Measurements from ENCODE around the gene DRC1. TPM values are rescaled to one million over a fixed set of nuclear protein-coding genes. Genes with fewer than 3 reads are reported as not detected.

DRC1 gene
- total and polyA plus RNA-seq, 7 experiments from 2014 or later, result 0.29 TPM; not detected in 6

DNA sequence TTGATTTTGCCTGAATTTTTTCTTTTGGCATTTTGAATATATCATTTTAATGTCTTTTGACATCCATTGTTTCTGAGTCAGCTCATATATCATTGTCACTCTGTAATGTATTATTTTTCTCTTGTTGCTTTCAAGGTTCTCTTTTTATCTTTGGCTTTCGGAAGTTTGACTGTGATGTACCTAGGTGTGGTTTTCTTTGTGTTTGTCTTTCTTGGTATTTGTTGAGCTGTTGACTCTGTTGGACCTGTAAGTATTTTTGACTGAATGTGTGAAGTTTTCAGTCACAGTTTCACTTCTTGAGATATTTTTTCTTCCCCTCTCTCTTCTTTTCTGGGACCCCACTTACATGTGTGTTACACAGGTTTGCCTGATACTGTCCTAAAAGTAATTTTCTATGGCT is 24.9 kb upstream of the DRC1 start:
- intact Hi-C loops (cut with micrococcal nuclease), result no loop called here
- Histone ChIP-seq H3K27me3 (ENCODE audit: control insufficient read depth in 2 of 2, insufficient read depth in 2 of 2, low read length in 2 of 2) (no peaks in the 10 kb centered on the region), H3K4me1 (ENCODE audit: control insufficient read depth in 2 of 2, insufficient read depth in 2 of 2, low read length in 2 of 2) (no peaks in the 10 kb centered on the region), H3K4me3 (ENCODE audit: low read length) (no peak overlapping the region), H3K36me3 (ENCODE audit: control insufficient read depth in 2 of 3, insufficient read depth in 3 of 3, low read length in 3 of 3) (peaks cover 0 to 18% (median 4%) of the 10 kb centered on the region in 3 experiments), H3K9me3 (ENCODE audit: control insufficient read depth in 2 of 3, low read length in 3 of 3) (no peaks in the 10 kb centered on the region), H3K27ac (ENCODE audit: low read depth, low read length) (no peak overlapping the region)
- ChIA-PET CTCF (no interaction called here), POLR2A (no interaction called here)
- Mint-ChIP-seq H3K36me3 (peaks cover 4 to 53% (median 46%) of the 10 kb centered on the region in 5 donors), H3K4me3 (peak overlapping the region in 6 of 10 donors; percentile 1 to 62 (median 36)), H3K4me1 (peaks cover 0 to 35% (median 20%) of the 10 kb centered on the region in 7 donors), H3K9me3 (peaks cover 0 to 2% (median 0%) of the 10 kb centered on the region in 11 donors), H3K27ac (peak overlapping the region; percentile 1 to 75 (median 31)), H3K27me3 (no peaks in the 10 kb centered on the region)
- ATAC-seq, result no peak
- DNase-seq, result peak in 2 of 9 donors; percentile 13 to 14

DNA sequence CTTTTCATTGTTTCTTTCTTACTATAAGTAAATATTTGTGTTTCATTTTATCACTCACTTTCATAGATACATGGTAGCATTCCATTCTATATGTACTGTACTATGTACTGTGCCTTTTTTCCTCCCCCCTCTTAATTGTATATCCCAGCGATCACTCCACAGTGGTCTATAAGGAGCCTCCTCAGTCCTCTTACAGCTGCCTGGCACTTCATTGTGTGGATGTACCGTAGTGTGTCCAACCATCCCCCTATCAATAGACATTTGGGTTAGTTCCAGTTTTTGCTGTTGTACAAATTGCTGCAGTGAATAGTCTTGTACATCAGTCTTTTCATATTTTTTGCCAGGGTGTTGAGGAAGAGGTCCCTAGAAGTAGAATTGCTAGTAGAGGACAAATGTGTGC is 21.4 kb upstream of the DRC1 start:
- intact Hi-C loops (cut with micrococcal nuclease), result no loop called here
- ATAC-seq, result no peak
- Histone ChIP-seq H3K4me3 (ENCODE audit: low read length) (no peak overlapping the region), H3K4me1 (ENCODE audit: control insufficient read depth in 2 of 2, insufficient read depth in 2 of 2, low read length in 2 of 2) (no peaks in the 10 kb centered on the region), H3K27me3 (ENCODE audit: control insufficient read depth in 2 of 2, insufficient read depth in 2 of 2, low read length in 2 of 2) (no peaks in the 10 kb centered on the region), H3K27ac (ENCODE audit: low read depth, low read length) (no peak overlapping the region), H3K36me3 (ENCODE audit: control insufficient read depth in 2 of 3, insufficient read depth in 3 of 3, low read length in 3 of 3) (peaks cover 0 to 11% (median 0%) of the 10 kb centered on the region in 3 experiments), H3K9me3 (ENCODE audit: control insufficient read depth in 2 of 3, low read length in 3 of 3) (no peaks in the 10 kb centered on the region)
- peaks cover 3 to 38% (median 20%) of the 10 kb centered on the region in 7 donors for H3K4me1 Mint-ChIP-seq
- no peaks in the 10 kb centered on the region for H3K9me3 Mint-ChIP-seq
- no peak overlapping the region for H3K27ac Mint-ChIP-seq
- ChIA-PET CTCF (no interaction called here), POLR2A (no interaction called here)
- H3K4me3 Mint-ChIP-seq, result no peak overlapping the region
- H3K27me3 Mint-ChIP-seq, result no peaks in the 10 kb centered on the region
- H3K36me3 Mint-ChIP-seq, result peaks cover 0 to 46% (median 39%) of the 10 kb centered on the region in 5 donors
- no peak for DNase-seq

DNA sequence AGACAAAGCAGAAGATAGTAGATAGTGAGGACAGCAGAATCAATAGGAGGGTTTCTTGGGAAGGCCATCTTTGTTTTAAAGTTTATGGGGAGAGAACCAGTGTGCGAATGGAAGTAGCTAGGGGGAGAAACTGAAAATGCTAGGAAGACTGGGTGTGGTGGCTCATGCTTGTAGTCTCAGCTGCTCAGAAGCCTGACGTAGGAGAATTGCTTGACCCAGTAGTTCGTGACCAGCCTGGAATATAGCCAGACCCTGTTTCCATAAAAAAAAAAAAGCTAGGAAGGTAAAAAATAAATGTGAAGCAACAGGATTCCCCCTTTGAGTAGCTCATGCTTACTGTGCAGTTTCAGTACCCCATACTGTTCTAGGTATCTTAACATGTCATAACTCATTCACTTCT is 19.2 kb upstream of the DRC1 start:
- no peak overlapping the region for H3K4me3 ChIP-seq (ENCODE audit: low read length)
- Mint-ChIP-seq H3K27ac (peak overlapping the region in 1 of 9 donors; percentile 28), H3K4me3 (no peak overlapping the region), H3K4me1 (peaks cover 0 to 24% (median 8%) of the 10 kb centered on the region in 7 donors), H3K27me3 (no peaks in the 10 kb centered on the region), H3K9me3 (no peaks in the 10 kb centered on the region), H3K36me3 (peaks cover 0 to 37% (median 30%) of the 10 kb centered on the region in 5 donors)
- H3K27ac ChIP-seq (ENCODE audit: low read depth, low read length), result no peak overlapping the region
- POLR2A ChIA-PET, result no interaction called here
- DNase-seq (no peak), ATAC-seq (no peak)
- peaks cover 0 to 13% (median 0%) of the 10 kb centered on the region in 3 experiments for H3K36me3 ChIP-seq (ENCODE audit: control insufficient read depth in 2 of 3, insufficient read depth in 3 of 3, low read length in 3 of 3)
- no peaks in the 10 kb centered on the region for H3K4me1 ChIP-seq (ENCODE audit: control insufficient read depth in 2 of 2, insufficient read depth in 2 of 2, low read length in 2 of 2)
- no peaks in the 10 kb centered on the region for H3K9me3 ChIP-seq (ENCODE audit: control insufficient read depth in 2 of 3, low read length in 3 of 3)
- intact Hi-C loops (cut with micrococcal nuclease), result no loop called here
- H3K27me3 ChIP-seq (ENCODE audit: control insufficient read depth in 2 of 2, insufficient read depth in 2 of 2, low read length in 2 of 2), result no peaks in the 10 kb centered on the region
- CTCF ChIA-PET, result interaction anchor here (0.6 kb wide), 1 partner anchor 1431 kb away, joined by 3 read pairs; no protein-coding TSS in a partner anchor

DNA sequence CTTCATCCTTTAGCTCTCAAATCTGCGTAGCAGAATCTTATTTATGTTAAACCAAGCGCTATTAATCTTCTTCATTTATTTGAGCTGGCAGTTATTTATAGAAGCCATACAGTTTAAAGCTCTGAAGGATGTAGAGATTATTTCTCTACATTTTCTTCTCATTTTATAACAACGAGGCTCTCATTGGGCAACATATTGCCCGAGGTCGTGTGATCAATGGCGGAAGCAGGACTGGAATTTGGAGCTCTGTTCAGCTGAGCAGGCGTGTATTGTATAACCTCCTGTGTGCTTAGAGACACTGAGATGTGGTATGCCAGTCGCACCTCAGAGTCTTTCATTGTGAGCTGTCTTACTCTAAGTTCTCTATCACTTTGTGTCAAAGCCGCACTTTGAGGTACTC is 17.5 kb upstream of the DRC1 start:
- H3K4me1 ChIP-seq (ENCODE audit: control insufficient read depth in 2 of 2, insufficient read depth in 2 of 2, low read length in 2 of 2), result no peaks in the 10 kb centered on the region
- H3K9me3 ChIP-seq (ENCODE audit: control insufficient read depth in 2 of 3, low read length in 3 of 3), result no peaks in the 10 kb centered on the region
- H3K4me3 ChIP-seq (ENCODE audit: low read length), result no peak overlapping the region
- no peaks in the 10 kb centered on the region for H3K27me3 ChIP-seq (ENCODE audit: control insufficient read depth in 2 of 2, insufficient read depth in 2 of 2, low read length in 2 of 2)
- H3K36me3 ChIP-seq (ENCODE audit: control insufficient read depth in 2 of 3, insufficient read depth in 3 of 3, low read length in 3 of 3), result peaks cover 0 to 18% (median 0%) of the 10 kb centered on the region in 3 experiments
- ATAC-seq, result no peak
- no peak overlapping the region for H3K4me3 Mint-ChIP-seq
- peak overlapping the region in 1 of 9 donors; percentile 6 for H3K27ac Mint-ChIP-seq
- CTCF ChIA-PET, result interaction anchor here (0.6 kb wide), 1 partner anchor 539 kb away, joined by 4 read pairs; no protein-coding TSS in a partner anchor
- intact Hi-C loops (cut with micrococcal nuclease), result no loop called here
- no peak for DNase-seq
- H3K9me3 Mint-ChIP-seq, result no peaks in the 10 kb centered on the region
- no peaks in the 10 kb centered on the region for H3K27me3 Mint-ChIP-seq
- no peak overlapping the region for H3K27ac ChIP-seq (ENCODE audit: low read depth, low read length)
- H3K36me3 Mint-ChIP-seq, result peaks cover 0 to 26% (median 24%) of the 10 kb centered on the region in 5 donors
- POLR2A ChIA-PET, result no interaction called here
- peaks cover 0 to 11% (median 0%) of the 10 kb centered on the region in 7 donors for H3K4me1 Mint-ChIP-seq

DNA sequence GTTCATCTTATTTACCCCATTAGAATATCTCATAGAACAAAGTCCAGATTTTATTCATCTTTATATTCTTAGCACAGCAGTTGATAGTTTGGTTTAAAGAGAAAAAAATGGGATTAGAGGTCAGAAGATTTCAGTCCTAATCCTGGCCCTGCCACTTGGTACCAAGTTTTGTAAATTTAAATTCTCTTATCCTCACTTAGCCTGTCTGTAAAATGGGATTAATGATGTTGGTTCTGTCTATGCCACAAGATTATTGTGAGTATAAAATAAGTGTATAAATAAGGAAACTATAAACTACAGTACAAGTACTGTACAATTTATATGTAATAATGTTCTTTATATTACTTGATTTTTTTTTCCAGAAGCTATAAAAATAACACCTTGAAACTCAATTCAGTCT is 17.1 kb upstream of the DRC1 start:
- H3K9me3 ChIP-seq (ENCODE audit: control insufficient read depth in 2 of 3, low read length in 3 of 3), result no peaks in the 10 kb centered on the region
- H3K4me1 ChIP-seq (ENCODE audit: control insufficient read depth in 2 of 2, insufficient read depth in 2 of 2, low read length in 2 of 2), result no peaks in the 10 kb centered on the region
- CTCF ChIA-PET, result no interaction called here
- peaks cover 0 to 11% (median 0%) of the 10 kb centered on the region in 7 donors for H3K4me1 Mint-ChIP-seq
- H3K36me3 ChIP-seq (ENCODE audit: control insufficient read depth in 2 of 3, insufficient read depth in 3 of 3, low read length in 3 of 3), result peaks cover 0 to 23% (median 0%) of the 10 kb centered on the region in 3 experiments
- ATAC-seq (no peak), DNase-seq (no peak)
- H3K27me3 Mint-ChIP-seq, result no peaks in the 10 kb centered on the region
- peaks cover 0 to 26% (median 24%) of the 10 kb centered on the region in 5 donors for H3K36me3 Mint-ChIP-seq
- intact Hi-C loops (cut with micrococcal nuclease), result no loop called here
- POLR2A ChIA-PET, result no interaction called here
- H3K4me3 Mint-ChIP-seq, result no peak overlapping the region
- no peaks in the 10 kb centered on the region for H3K9me3 Mint-ChIP-seq
- no peak overlapping the region for H3K27ac ChIP-seq (ENCODE audit: low read depth, low read length)
- no peak overlapping the region for H3K4me3 ChIP-seq (ENCODE audit: low read length)
- H3K27ac Mint-ChIP-seq, result no peak overlapping the region
- H3K27me3 ChIP-seq (ENCODE audit: control insufficient read depth in 2 of 2, insufficient read depth in 2 of 2, low read length in 2 of 2), result no peaks in the 10 kb centered on the region

DNA sequence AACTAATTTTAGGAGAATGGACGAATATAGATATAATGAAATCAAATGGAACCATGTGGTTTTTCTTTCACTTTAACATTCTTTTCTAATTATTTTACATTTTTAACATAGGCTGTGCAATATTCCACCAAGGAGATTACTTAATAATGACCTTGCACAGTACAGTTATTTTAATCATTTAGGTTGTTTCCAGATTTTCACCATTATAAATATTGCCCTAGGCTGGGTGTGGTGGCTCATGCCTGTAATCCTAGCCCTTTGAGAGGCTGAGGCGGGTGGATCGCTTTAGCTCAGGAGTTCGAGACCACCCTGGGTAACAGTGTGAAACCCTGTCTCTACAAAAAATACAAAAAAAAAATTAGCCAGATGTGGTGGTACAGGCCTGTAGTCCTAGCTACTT is 14.5 kb upstream of the DRC1 start:
- no peak overlapping the region for H3K4me3 ChIP-seq (ENCODE audit: low read length)
- peaks cover 0 to 34% (median 14%) of the 10 kb centered on the region in 5 donors for H3K36me3 Mint-ChIP-seq
- H3K27ac Mint-ChIP-seq, result no peak overlapping the region
- ChIA-PET CTCF (interaction anchor here (0.7 kb wide), 1 partner anchor 785 kb away, joined by 3 read pairs; no protein-coding TSS in a partner anchor), POLR2A (no interaction called here)
- ATAC-seq (no peak), DNase-seq (no peak)
- H3K4me1 Mint-ChIP-seq, result peaks cover 0 to 5% (median 0%) of the 10 kb centered on the region in 7 donors
- intact Hi-C loops (cut with micrococcal nuclease), result no loop called here
- peaks cover 0 to 28% (median 0%) of the 10 kb centered on the region in 3 experiments for H3K36me3 ChIP-seq (ENCODE audit: control insufficient read depth in 2 of 3, insufficient read depth in 3 of 3, low read length in 3 of 3)
- H3K27me3 ChIP-seq (ENCODE audit: control insufficient read depth in 2 of 2, insufficient read depth in 2 of 2, low read length in 2 of 2), result no peaks in the 10 kb centered on the region
- no peaks in the 10 kb centered on the region for H3K9me3 ChIP-seq (ENCODE audit: control insufficient read depth in 2 of 3, low read length in 3 of 3)
- no peak overlapping the region for H3K4me3 Mint-ChIP-seq
- no peak overlapping the region for H3K27ac ChIP-seq (ENCODE audit: low read depth, low read length)
- H3K4me1 ChIP-seq (ENCODE audit: control insufficient read depth in 2 of 2, insufficient read depth in 2 of 2, low read length in 2 of 2), result no peaks in the 10 kb centered on the region
- no peaks in the 10 kb centered on the region for H3K27me3 Mint-ChIP-seq
- H3K9me3 Mint-ChIP-seq, result no peaks in the 10 kb centered on the region

DNA sequence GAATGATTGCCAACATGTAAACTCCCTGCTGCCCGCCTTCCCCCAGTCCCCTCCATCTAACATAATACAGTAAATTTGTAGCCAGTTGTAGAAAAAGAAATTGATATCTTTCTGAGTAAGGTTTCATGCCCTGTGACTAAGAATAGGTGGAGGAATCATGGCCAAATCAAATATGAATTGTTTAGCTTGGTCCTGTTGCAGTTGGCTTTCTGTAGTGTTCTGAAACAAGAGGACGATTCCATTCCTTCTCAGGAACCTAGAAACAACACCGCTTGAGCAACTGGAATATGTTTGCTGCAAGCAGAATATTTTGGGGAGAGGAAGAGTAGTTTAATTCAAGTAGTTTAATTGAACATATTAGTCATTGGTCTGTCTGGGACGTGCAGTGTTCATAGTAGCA is 7.0 kb upstream of the DRC1 start:
- H3K9me3 Mint-ChIP-seq, result no peaks in the 10 kb centered on the region
- Histone ChIP-seq H3K27ac (ENCODE audit: low read depth, low read length) (no peak overlapping the region), H3K36me3 (ENCODE audit: control insufficient read depth in 2 of 3, insufficient read depth in 3 of 3, low read length in 3 of 3) (peaks cover 0 to 4% (median 0%) of the 10 kb centered on the region in 3 experiments), H3K4me3 (ENCODE audit: low read length) (no peak overlapping the region), H3K4me1 (ENCODE audit: control insufficient read depth in 2 of 2, insufficient read depth in 2 of 2, low read length in 2 of 2) (peaks cover 0 to 3% of the 10 kb centered on the region in 2 donors), H3K27me3 (ENCODE audit: control insufficient read depth in 2 of 2, insufficient read depth in 2 of 2, low read length in 2 of 2) (no peaks in the 10 kb centered on the region), H3K9me3 (ENCODE audit: control insufficient read depth in 2 of 3, low read length in 3 of 3) (no peaks in the 10 kb centered on the region)
- H3K27me3 Mint-ChIP-seq, result no peaks in the 10 kb centered on the region
- intact Hi-C loops (cut with micrococcal nuclease), result no loop called here
- peaks cover 3 to 17% (median 15%) of the 10 kb centered on the region in 7 donors for H3K4me1 Mint-ChIP-seq
- CTCF ChIA-PET, result no interaction called here
- POLR2A ChIA-PET, result no interaction called here
- no peak overlapping the region for H3K4me3 Mint-ChIP-seq
- ATAC-seq (no peak), DNase-seq (no peak)
- H3K27ac Mint-ChIP-seq, result peak overlapping the region in 1 of 9 donors; percentile 48
- H3K36me3 Mint-ChIP-seq, result peaks cover 0 to 14% (median 4%) of the 10 kb centered on the region in 5 donors
